Cardiac fibroblast (primary cell): ENCODE data around the gene CEBPA.

Experiments
- DNase-seq, 2 donors: peaks; one replicate each; pipeline versions ENCODE4 v3.0.0 to v3.0.0-alpha.2; 2010; ENCODE audit warnings: low read depth in 2 of 2
- H3K4me3 ChIP-seq, 2 donors: replicated peaks in 1 of 2; 1 replicate in 1 of 2; 2 replicates in 1 of 2; pipeline ENCODE4 v1.5.1; 2011; ENCODE audit warnings: low read depth in 2 of 2, low read length in 2 of 2, mild to moderate bottlenecking in 2 of 2, moderate library complexity in 1 of 2
- TF ChIP-seq, protein P1 (sequence below): IDR thresholded peaks from one replicate; pipeline ENCODE4 v1.5.1; 2011; ENCODE audit warnings: low read depth, mild to moderate bottlenecking, low read length, inconsistent platforms

CEBPA gene

DNA sequence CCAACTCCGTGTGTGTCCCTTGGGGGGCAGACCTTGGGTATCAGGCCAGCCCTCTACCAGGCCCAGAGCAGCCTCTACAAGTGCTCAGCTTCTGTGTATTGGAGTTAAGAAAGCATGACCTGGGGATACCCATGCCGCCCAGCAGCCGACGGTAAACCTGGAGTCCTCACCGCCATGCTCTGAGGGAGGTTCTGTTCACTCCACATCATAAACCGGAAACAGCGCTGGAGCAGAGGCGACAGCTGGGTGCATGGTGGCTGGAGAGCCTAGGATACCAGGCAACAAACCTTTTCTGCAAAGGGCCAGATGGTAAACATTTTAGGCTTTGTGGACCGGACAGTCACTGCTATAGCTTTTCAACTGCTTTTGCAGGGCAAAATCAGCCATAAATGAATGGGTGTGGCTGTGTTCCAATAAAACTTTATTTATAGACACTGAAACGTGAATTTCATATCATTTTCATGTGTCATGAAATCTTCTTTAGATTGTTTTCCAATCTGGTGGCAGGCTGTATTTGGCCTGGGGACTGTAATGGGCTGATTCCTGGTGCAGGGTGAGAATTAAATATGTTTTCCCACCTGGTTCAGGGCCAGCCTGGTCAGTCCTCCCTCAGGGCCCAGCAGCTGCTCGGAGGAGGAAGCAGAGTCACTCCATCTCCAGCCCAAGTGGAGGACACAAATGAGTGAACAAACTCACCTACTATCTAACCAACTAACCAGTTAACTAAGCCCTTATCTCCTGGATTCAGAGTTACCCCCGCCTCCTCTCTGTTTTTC is 30.9 kb downstream of the CEBPA start:
- no peak for DNase-seq
- H3K4me3 ChIP-seq: no peak overlapping the region
- TF ChIP-seq, protein P1, sequence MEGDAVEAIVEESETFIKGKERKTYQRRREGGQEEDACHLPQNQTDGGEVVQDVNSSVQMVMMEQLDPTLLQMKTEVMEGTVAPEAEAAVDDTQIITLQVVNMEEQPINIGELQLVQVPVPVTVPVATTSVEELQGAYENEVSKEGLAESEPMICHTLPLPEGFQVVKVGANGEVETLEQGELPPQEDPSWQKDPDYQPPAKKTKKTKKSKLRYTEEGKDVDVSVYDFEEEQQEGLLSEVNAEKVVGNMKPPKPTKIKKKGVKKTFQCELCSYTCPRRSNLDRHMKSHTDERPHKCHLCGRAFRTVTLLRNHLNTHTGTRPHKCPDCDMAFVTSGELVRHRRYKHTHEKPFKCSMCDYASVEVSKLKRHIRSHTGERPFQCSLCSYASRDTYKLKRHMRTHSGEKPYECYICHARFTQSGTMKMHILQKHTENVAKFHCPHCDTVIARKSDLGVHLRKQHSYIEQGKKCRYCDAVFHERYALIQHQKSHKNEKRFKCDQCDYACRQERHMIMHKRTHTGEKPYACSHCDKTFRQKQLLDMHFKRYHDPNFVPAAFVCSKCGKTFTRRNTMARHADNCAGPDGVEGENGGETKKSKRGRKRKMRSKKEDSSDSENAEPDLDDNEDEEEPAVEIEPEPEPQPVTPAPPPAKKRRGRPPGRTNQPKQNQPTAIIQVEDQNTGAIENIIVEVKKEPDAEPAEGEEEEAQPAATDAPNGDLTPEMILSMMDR: no peak

DNA sequence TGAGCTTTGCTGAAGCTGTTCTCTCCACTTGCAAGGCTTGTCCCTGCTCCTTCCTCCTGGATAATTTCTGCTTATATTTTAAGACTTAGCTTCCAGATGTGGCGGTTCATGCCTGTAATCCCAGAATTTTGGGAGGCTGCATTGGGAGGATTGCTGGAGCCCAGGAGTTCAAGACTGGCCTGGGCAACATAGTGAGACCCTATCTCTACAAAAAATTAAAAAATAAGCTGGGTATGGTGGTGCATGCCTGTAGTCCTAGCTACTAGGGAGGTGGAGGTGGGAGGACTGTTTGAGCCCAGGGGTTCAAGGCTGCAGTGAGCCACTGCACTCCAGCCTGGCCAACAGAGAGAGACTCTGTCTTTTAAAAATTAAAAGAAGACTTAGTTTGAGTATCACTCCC is 31.6 kb downstream of the CEBPA start:
- no peak overlapping the region for H3K4me3 ChIP-seq
- TF ChIP-seq, protein P1: no peak
- no peak for DNase-seq

DNA sequence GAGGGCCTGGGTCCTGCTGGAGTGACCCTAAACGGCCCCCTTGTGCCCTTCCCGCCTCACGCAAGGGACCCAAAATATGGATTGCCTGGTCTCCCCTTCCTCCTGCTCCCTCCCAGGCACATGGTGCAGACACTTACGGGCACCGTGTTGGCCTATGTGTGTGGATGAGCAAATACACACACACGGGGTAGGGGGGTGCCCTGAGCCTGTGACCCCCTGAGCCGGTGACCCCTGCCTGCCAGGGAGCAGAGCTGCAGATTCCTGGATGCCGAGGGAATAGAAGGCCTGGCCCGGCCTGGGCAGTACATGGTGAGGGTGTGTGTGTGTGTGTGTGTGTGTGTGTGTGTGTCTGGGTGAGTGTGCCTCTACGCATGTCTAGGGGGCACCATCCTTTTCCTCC is 33.3 kb downstream of the CEBPA start:
- TF ChIP-seq, protein P1: no peak
- H3K4me3 ChIP-seq: no peak overlapping the region
- DNase-seq: no peak

DNA sequence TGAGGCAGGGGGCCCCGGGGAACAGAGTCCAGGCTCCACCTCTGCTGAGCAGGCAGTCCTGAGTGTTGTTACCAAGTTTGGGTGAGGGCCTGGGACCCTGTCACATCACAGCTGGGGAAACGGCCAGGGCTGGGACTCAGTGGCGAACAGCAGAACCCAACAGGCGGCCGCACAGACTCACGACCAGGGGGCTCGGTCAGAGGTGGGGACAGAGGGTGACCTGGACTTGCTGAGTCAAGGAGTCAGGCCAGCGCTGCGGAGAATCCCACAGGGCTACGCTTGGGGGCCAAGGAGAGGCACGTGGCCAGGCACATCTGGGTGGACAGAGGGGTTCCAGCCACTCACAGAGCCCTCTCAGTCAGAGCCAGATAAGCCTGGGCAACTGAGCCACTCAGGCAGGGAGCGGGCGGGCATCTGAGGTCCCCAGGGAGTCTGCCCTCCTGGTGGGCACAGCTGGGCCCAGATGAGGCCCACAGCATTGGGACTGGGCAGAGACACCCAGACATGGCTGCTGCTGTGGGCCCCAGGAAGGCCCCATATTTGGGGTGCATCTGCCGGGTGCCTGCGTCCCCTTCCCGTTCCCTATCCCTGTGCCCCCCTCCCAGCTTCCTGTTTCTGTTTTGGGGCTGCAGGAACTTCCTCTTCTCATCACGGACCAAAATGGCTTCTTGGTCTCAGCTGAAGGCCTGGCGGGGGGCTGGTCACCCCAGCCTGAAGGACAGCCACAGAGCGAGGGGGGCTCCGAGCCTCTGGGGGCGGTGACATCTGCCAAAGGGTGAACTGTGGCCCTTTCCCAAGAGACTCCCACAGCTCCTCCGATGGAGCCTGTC is 34.0 kb downstream of the CEBPA start:
- no peak for DNase-seq
- H3K4me3 ChIP-seq: no peak overlapping the region
- TF ChIP-seq, protein P1: no peak

DNA sequence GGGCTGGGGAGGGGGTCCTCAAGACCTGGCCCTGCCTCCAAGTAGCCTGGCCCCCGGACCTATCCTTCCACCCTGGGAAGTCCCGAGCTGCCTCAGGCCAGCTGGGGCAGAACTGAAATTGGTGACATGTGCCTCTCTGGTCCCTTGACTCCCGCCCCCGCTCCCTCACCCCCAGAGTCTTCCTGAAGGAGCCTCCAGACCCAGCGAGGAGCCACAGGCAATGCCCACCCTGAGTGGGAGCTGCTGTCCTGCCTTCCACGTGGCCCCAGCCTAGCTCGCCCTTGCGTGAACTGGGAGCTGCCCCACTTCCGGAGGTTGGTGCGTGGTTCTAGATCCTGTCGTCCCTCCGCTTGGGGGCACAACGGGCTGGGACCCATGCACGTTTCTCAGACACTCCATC is 34.6 kb downstream of the CEBPA start:
- no peak for DNase-seq
- TF ChIP-seq, protein P1: no peak
- H3K4me3 ChIP-seq: no peak overlapping the region

DNA sequence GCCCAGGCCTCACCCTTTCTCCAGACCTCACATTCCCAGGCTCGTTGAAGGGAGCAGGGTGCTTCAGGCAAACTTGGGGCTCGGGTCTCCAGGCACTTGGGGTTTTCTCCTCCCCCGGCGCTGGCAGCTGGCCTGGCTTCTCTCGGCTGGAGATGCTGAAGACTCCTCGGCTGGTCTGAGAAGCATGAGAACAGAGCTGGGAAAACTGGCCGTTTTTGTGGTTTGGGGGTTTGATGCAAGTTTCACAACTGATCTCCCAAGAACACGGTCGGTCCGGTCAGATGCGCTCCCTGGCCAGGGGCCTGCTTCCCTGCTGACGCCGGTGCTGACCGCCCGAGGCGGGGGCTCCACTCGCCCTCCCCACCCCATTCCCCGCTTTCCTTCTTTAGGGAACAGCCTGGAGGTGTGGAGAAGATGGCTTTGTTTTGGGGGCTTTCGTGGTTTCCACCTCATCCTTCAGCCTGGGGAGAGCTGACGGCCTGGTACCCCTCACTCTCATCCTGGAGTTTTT is 35.3 kb downstream of the CEBPA start:
- DNase-seq: no peak
- no peak overlapping the region for H3K4me3 ChIP-seq
- TF ChIP-seq, protein P1: no peak
